ENCODE results near the gene CNTNAP2. TPM values are rescaled to one million over a fixed set of nuclear protein-coding genes. Genes with fewer than 3 reads are reported as not detected.

Gene CNTNAP2
- total RNA-seq, 1 donor from 2014 or later, result 2.2 TPM

DNA sequence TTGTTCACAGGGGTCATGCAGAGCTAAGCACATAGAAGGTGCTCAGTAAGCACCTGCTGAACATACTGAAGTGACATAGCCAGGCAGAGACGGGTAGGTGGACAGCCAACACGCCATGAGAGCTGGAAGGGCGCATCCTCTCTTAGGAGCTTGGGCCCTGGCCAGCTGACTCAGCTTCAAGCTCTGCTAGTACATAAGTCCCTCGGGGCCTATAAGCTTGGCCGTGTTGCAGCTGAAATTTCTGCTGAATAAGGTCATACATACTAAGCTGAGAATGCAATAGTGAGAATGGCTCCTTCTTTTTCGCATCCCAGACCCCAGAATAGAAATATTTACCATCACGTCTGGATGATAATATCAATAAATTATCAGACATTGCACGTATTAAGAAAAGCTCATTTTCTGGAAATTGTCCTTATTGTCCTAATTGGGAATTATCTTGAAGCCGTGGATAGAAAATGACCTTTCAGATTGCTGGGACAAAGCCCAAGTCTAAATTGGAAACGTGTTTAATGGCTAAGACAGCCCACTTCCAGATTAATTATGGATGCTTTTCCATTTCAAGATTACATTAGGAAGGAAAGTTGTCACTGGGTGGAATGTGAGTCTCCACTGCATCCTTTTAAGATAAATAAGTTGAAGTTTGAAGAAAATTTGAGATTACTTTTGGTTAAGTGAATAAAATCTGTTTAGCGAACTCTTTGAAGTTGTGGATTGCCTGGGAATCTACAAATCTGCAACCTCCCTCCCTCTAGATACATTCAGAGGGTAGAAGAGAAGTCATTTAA, 2186.9 kb downstream of the CNTNAP2 start:
- H3K4me1 ChIP-seq, result peaks cover 15% of the 10 kb centered on the region
- no peak overlapping the region for H3K27ac ChIP-seq
- H3K4me3 ChIP-seq, result no peak overlapping the region
- H3K9me3 ChIP-seq, result no peaks in the 10 kb centered on the region
- peak in 1 of 2 donors; percentile 91 for DNase-seq (ENCODE audit: extremely low spot score in 2 of 2)
- no peaks in the 10 kb centered on the region for H3K36me3 ChIP-seq
- TF ChIP-seq, protein P1, sequence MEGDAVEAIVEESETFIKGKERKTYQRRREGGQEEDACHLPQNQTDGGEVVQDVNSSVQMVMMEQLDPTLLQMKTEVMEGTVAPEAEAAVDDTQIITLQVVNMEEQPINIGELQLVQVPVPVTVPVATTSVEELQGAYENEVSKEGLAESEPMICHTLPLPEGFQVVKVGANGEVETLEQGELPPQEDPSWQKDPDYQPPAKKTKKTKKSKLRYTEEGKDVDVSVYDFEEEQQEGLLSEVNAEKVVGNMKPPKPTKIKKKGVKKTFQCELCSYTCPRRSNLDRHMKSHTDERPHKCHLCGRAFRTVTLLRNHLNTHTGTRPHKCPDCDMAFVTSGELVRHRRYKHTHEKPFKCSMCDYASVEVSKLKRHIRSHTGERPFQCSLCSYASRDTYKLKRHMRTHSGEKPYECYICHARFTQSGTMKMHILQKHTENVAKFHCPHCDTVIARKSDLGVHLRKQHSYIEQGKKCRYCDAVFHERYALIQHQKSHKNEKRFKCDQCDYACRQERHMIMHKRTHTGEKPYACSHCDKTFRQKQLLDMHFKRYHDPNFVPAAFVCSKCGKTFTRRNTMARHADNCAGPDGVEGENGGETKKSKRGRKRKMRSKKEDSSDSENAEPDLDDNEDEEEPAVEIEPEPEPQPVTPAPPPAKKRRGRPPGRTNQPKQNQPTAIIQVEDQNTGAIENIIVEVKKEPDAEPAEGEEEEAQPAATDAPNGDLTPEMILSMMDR (IDR thresholded peaks at IDR 0.05), result no peak
- TF ChIP-seq POLR2AphosphoS5 (IDR thresholded peaks at IDR 0.05; ENCODE audit: insufficient read depth in 1 of 2, low read depth in 1 of 2) (peak in 1 of 2 donors; percentile 59), POLR2A (IDR thresholded peaks at IDR 0.05) (no peak)
- H3K27me3 ChIP-seq, result no peaks in the 10 kb centered on the region
- intact Hi-C loops (cut with DNase I), result no loop called here

DNA sequence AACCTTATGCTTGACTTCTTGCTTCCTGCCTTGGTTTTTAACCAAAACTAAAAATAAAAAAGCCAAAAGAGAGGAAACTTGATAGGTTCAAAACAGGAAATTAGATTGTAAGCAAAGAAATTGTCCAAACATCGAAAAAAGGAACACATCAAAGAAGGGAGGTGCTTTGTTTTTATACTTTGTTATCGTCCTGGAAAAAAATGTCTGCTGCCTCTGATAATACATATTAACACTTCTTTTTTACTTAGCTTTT, 2187.4 kb downstream of the CNTNAP2 start:
- no peaks in the 10 kb centered on the region for H3K9me3 ChIP-seq
- H3K4me1 ChIP-seq, result peaks cover 15% of the 10 kb centered on the region
- H3K36me3 ChIP-seq, result no peaks in the 10 kb centered on the region
- no peak overlapping the region for H3K27ac ChIP-seq
- H3K4me3 ChIP-seq, result no peak overlapping the region
- no peaks in the 10 kb centered on the region for H3K27me3 ChIP-seq
- DNase-seq (ENCODE audit: extremely low spot score in 2 of 2), result no peak
- intact Hi-C loops (cut with DNase I), result no loop called here
- TF ChIP-seq, protein P1 (IDR thresholded peaks at IDR 0.05), result no peak
- no peak for TF ChIP-seq POLR2AphosphoS5 (IDR thresholded peaks at IDR 0.05; ENCODE audit: insufficient read depth in 1 of 2, low read depth in 1 of 2)
- TF ChIP-seq POLR2A (IDR thresholded peaks at IDR 0.05), result no peak

DNA sequence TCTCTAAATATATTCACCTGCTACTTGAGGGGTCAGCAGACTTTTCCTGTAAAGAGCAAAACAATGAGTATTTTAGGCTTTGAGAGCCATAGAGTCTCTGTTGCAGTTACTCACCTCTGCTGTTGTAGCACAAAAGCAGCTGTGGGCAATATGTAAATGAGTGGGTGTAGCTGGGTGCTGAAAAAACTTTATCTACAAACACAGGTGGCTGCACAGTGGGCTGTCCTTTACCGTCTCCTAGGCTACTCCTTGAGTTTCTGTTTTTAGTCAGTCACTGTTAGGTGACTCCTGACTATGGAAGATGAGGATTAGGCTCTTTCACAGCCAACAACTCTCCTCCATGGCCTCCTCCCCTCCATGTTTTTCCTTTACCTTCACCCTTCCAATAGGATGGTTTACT, 2187.9 kb downstream of the CNTNAP2 start:
- H3K27ac ChIP-seq, result no peak overlapping the region
- no peak overlapping the region for H3K4me3 ChIP-seq
- no peak for DNase-seq (ENCODE audit: extremely low spot score in 2 of 2)
- intact Hi-C loops (cut with DNase I), result no loop called here
- no peaks in the 10 kb centered on the region for H3K36me3 ChIP-seq
- TF ChIP-seq POLR2AphosphoS5 (IDR thresholded peaks at IDR 0.05; ENCODE audit: insufficient read depth in 1 of 2, low read depth in 1 of 2), result no peak
- TF ChIP-seq, protein P1 (IDR thresholded peaks at IDR 0.05), result no peak
- TF ChIP-seq POLR2A (IDR thresholded peaks at IDR 0.05), result no peak
- peaks cover 15% of the 10 kb centered on the region for H3K4me1 ChIP-seq
- H3K27me3 ChIP-seq, result no peaks in the 10 kb centered on the region
- H3K9me3 ChIP-seq, result no peaks in the 10 kb centered on the region

DNA sequence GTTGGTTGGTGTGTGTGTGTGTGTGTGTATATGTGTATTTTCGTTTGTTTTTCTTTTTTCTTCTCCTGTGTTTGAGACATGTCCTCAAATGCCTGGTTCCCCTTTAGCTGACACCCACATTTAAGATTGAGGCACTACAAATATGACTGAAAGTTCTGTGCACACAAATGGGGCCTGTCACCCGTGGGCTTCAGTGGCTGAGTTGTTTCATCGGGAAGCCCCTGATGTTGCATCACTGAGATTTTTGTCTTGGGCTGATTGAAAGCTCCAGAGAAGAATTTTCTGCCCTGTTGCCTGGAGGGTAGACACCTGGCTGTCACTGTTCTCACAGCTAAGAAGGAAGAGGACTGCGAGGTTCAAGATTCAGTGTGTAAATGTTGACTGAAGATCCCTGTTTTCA, 2190.2 kb downstream of the CNTNAP2 start:
- Histone ChIP-seq H3K36me3 (no peaks in the 10 kb centered on the region), H3K27me3 (no peaks in the 10 kb centered on the region), H3K4me3 (no peak overlapping the region), H3K4me1 (peaks cover 15% of the 10 kb centered on the region), H3K27ac (no peak overlapping the region), H3K9me3 (no peaks in the 10 kb centered on the region)
- TF ChIP-seq POLR2AphosphoS5 (IDR thresholded peaks at IDR 0.05; ENCODE audit: insufficient read depth in 1 of 2, low read depth in 1 of 2) (no peak), POLR2A (IDR thresholded peaks at IDR 0.05) (no peak)
- TF ChIP-seq, protein P1 (IDR thresholded peaks at IDR 0.05), result no peak
- DNase-seq (ENCODE audit: extremely low spot score in 2 of 2), result no peak
- intact Hi-C loops (cut with DNase I), result no loop called here

DNA sequence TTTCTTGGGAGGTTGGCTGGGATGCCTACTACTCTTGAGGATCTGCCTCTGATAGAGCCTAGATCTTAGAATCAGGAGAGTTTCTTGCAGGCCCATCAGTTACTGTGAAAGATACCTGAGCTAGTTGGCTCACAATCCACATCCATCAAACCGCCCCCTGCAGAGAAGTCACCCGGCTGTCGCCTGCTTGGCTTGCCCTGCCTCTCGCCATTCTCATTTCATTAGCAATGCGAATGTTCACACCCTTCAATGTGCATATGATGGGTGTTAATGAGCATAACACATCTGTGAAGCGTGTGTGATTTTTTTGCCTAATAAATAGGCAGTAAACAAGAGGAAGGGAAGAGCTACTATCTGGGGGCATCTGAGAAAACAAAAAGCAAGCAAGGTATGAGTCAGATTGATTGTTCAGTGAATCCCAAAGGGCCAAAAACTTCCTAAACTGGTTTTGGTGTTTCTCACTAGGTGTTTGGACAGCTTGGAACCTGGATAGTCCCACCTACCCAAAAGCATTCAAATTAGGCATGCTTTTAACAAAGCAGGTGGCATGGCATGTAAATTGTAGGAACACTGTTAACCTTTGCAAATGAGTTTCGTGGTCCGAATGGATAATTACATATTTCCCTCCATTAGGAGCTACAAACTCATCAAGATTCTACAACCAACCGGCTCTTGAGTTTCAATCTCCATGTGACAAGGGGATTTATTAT, 2201.7 kb downstream of the CNTNAP2 start:
- Histone ChIP-seq H3K27me3 (no peaks in the 10 kb centered on the region), H3K4me1 (no peaks in the 10 kb centered on the region), H3K9me3 (no peaks in the 10 kb centered on the region), H3K4me3 (no peak overlapping the region), H3K36me3 (no peaks in the 10 kb centered on the region), H3K27ac (no peak overlapping the region)
- no peak for DNase-seq (ENCODE audit: extremely low spot score in 2 of 2)
- TF ChIP-seq POLR2AphosphoS5 (IDR thresholded peaks at IDR 0.05; ENCODE audit: insufficient read depth in 1 of 2, low read depth in 1 of 2), result no peak
- no peak for TF ChIP-seq POLR2A (IDR thresholded peaks at IDR 0.05)
- TF ChIP-seq, protein P1 (IDR thresholded peaks at IDR 0.05), result no peak
- intact Hi-C loops (cut with DNase I), result no loop called here
